Parathyroid adenoma (tissue), 2 donors: ENCODE results near the gene INSRR.

Source experiments
- H2AFZ ChIP-seq: fragments of 300-600 bp; sonication (generic); one replicate; pipeline ENCODE4 v1.7.0; 2017; ENCODE audit warnings: antibody characterized with exemption, mild to moderate bottlenecking
- H3K27ac ChIP-seq: fragments of 300-600 bp; sonication (generic); one replicate; pipeline ENCODE4 v1.7.0; 2017
- H3K27me3 ChIP-seq: fragments of 300-600 bp; sonication (generic); one replicate; pipeline ENCODE4 v1.7.0; 2017; ENCODE audit warnings: low read length; ENCODE audit not compliant: control insufficient read depth, insufficient read depth
- H3K36me3 ChIP-seq: fragments of 300-600 bp; sonication (generic); one replicate; pipeline ENCODE4 v1.7.0; 2017; ENCODE audit warnings: low read length; ENCODE audit not compliant: control insufficient read depth, insufficient read depth
- H3K4me1 ChIP-seq: fragments of 300-600 bp; sonication (generic); one replicate; pipeline ENCODE4 v1.7.0; 2017; ENCODE audit warnings: control low read depth
- H3K4me2 ChIP-seq: fragments of 300-600 bp; sonication (generic); one replicate; pipeline ENCODE4 v1.7.0; 2017; ENCODE audit warnings: low read length
- H3K4me3 ChIP-seq: fragments of 300-600 bp; sonication (generic); one replicate; pipeline ENCODE4 v1.7.0; 2017; ENCODE audit warnings: low read depth, low read length
- H3K79me2 ChIP-seq: fragments of 300-600 bp; sonication (generic); one replicate; pipeline ENCODE4 v1.7.0; 2017; ENCODE audit warnings: control low read depth
- H3K9ac ChIP-seq: fragments of 300-600 bp; sonication (generic); one replicate; pipeline ENCODE4 v1.7.0; 2017; ENCODE audit warnings: mild to moderate bottlenecking
- H3K9me3 ChIP-seq: fragments of 300-600 bp; sonication (generic); one replicate; pipeline ENCODE4 v1.7.0; 2017; ENCODE audit warnings: low read length; ENCODE audit not compliant: control insufficient read depth
- TF ChIP-seq, protein P1 (sequence below): fragments of 300-600 bp; sonication (generic); IDR thresholded peaks from one replicate; pipeline ENCODE4 v1.7.0; 2017; ENCODE audit warnings: antibody characterized with exemption, mild to moderate bottlenecking
- donor health status: primary hyperparathyroidism.

INSRR gene

DNA sequence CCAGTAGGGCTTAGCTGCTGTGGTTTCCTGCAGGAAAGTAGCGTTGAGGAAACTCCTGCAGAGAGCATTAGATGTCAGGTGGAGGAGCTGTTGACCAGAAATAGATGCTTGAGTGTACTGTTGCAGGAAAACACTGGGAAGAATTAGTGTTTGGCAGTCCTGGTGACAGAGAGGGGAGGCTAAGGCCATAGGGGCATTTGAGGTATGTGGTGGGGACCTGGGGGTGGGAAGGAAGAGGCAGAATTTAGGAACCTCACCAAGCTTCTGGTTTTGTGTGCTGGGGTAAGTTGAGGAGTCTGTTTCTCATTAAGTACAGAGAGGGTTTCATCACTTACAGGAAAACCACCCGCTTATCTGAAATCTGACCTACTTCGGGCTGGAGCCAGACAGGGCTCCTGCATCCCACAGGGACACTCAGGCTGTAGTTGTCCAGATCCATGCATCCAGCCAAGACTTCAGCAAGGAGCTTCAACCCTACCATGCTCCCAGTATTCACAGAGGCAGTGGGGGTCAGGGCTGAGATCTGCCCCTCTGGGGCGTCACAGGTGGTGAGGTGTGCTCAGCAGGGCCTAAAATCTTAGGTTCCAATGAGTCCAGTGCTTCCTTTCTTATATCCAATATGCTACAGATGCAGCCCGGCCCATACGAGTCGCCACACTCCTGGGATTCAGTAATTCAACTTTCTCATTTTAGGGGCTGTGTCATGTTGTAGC, 57.4 kb downstream of the INSRR start:
- no peaks in the 10 kb centered on the region for H3K9me3 ChIP-seq
- H3K4me2 ChIP-seq, result peak overlapping the region; percentile 5
- no peak overlapping the region for H3K27ac ChIP-seq
- no peak overlapping the region for H3K9ac ChIP-seq
- H3K36me3 ChIP-seq, result no peaks in the 10 kb centered on the region
- peaks cover 23% of the 10 kb centered on the region for H3K4me1 ChIP-seq
- no peak overlapping the region for H2AFZ ChIP-seq
- H3K4me3 ChIP-seq, result no peak overlapping the region
- no peaks in the 10 kb centered on the region for H3K79me2 ChIP-seq
- no peaks in the 10 kb centered on the region for H3K27me3 ChIP-seq
- TF ChIP-seq, protein P1, sequence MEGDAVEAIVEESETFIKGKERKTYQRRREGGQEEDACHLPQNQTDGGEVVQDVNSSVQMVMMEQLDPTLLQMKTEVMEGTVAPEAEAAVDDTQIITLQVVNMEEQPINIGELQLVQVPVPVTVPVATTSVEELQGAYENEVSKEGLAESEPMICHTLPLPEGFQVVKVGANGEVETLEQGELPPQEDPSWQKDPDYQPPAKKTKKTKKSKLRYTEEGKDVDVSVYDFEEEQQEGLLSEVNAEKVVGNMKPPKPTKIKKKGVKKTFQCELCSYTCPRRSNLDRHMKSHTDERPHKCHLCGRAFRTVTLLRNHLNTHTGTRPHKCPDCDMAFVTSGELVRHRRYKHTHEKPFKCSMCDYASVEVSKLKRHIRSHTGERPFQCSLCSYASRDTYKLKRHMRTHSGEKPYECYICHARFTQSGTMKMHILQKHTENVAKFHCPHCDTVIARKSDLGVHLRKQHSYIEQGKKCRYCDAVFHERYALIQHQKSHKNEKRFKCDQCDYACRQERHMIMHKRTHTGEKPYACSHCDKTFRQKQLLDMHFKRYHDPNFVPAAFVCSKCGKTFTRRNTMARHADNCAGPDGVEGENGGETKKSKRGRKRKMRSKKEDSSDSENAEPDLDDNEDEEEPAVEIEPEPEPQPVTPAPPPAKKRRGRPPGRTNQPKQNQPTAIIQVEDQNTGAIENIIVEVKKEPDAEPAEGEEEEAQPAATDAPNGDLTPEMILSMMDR, result no peak

DNA sequence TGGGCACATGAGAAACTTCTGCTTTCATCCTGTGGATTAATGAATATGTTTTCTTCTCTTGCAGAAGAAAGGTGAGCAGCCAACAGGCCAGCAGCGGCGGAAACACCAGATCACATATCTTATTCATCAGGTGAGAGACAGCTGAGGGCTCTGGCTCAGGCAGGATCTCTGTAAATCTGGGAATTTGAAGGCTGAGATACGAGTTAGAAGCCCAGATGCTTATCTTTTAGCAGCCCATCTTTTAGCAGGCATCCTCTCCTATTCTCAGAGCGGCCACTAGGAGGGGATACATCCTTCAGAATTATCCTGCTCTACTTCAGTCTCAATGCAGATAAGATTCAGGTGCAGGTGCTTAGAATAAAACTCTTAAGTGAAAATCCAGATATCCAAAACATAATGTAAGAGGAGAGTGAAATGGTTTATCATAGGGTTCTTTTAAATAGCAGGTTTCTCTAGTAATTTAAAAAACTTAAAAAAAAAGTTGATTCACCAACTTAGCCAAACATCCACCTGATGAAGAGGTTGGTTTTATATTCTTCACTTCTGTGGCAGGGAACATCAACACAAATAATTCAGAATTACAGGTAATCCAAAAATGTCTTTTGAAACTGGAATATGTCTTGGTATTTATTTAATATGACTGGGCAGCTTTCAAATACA, 61.6 kb downstream of the INSRR start:
- TF ChIP-seq, protein P1, result peak; percentile 65
- Histone ChIP-seq H3K36me3 (no peaks in the 10 kb centered on the region), H3K9me3 (no peaks in the 10 kb centered on the region), H3K27me3 (no peaks in the 10 kb centered on the region), H3K79me2 (no peaks in the 10 kb centered on the region), H3K4me2 (no peak overlapping the region), H3K4me3 (no peak overlapping the region), H3K9ac (no peak overlapping the region), H2AFZ (no peak overlapping the region), H3K4me1 (peaks cover 11% of the 10 kb centered on the region), H3K27ac (no peak overlapping the region)

DNA sequence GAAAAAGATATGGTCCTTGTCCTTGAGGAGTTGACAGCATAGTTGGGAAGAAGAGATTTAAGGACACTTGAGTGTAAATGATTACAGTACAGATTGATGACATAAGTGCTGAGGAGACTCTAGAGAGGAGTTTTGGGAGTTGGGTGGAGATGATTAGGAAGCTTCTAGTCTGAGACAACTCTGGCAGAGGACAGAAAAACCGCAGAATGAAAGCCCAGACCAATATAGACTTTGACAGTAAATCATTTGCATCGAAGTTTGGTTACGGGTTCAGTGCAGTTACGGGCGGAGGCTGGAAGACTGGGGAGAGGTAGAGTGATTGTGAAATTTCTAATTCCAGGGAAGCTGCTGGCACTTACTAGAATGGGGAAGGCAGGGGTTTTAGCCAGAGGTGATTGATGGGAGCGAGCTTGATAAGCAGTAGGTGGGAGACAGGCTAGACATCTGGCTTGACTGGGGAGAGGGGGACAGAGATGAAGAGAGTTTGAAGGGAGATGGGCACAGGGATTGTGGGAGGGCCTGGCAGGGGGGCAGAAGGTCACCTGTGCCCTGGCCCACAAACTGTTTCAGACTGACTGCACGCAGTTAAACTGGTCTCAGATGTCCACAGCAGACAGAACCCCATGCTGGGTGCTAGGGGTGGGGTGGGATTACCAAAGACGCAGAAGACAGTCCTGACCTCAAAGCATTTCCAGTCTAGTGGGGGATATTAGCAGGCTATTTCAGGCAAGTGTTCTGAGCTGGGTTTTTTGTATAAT, 62.4 kb downstream of the INSRR start:
- no peak overlapping the region for H2AFZ ChIP-seq
- no peaks in the 10 kb centered on the region for H3K36me3 ChIP-seq
- no peak overlapping the region for H3K4me2 ChIP-seq
- no peaks in the 10 kb centered on the region for H3K27me3 ChIP-seq
- H3K9ac ChIP-seq, result no peak overlapping the region
- TF ChIP-seq, protein P1, result no peak
- no peak overlapping the region for H3K4me3 ChIP-seq
- no peaks in the 10 kb centered on the region for H3K79me2 ChIP-seq
- no peak overlapping the region for H3K27ac ChIP-seq
- peaks cover 5% of the 10 kb centered on the region for H3K4me1 ChIP-seq
- H3K9me3 ChIP-seq, result no peaks in the 10 kb centered on the region

DNA sequence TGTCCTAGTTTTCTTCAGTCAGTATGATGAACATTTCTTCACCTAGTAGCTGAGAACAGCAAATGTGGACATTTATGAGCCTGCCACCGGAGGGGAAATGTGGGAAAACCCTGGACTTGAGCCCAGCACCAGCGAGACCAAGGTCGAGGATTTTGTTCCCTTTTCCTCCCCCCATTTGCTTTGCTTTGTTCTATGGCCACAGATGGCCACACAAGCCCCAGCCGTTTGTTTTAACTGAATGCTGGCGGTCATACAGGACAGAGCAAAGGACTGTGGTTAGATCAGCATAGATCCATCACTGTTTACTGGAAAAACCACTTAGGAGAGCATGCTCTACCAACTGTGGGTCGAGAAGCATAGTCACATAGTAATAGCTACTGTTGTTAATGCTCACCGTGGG, 63.1 kb downstream of the INSRR start:
- TF ChIP-seq, protein P1, result no peak
- no peak overlapping the region for H3K4me3 ChIP-seq

More for the DNA sequence above, 63.1 kb downstream of the INSRR start:
- no peaks in the 10 kb centered on the region for H3K4me1 ChIP-seq
- no peaks in the 10 kb centered on the region for H3K9me3 ChIP-seq
- H3K27me3 ChIP-seq, result no peaks in the 10 kb centered on the region
- H3K36me3 ChIP-seq, result no peaks in the 10 kb centered on the region
- H3K27ac ChIP-seq, result no peak overlapping the region
- no peak overlapping the region for H3K9ac ChIP-seq
- H2AFZ ChIP-seq, result no peak overlapping the region
- no peaks in the 10 kb centered on the region for H3K79me2 ChIP-seq
- H3K4me2 ChIP-seq, result no peak overlapping the region
